Colonic mucosa (tissue), 4 donors: ENCODE data around the gene TRAPPC12. TPM values are rescaled to one million over a fixed set of nuclear protein-coding genes. Genes with fewer than 3 reads are reported as not detected.

Experiments used
- DNase-seq: peaks from one replicate; pipeline ENCODE4 v3.0.0-alpha.2; 2020
- H3K27ac ChIP-seq: fragments of 200-600 bp; one replicate; pipeline ENCODE4 v1.8.0; 2021
- H3K27me3 ChIP-seq: fragments of 200-600 bp; one replicate; pipeline ENCODE4 v1.8.0; 2021
- H3K36me3 ChIP-seq: fragments of 200-600 bp; one replicate; pipeline ENCODE4 v1.8.0; 2021
- H3K4me1 ChIP-seq: fragments of 200-600 bp; one replicate; pipeline ENCODE4 v1.8.0; 2021; ENCODE audit warnings: mild to moderate bottlenecking
- H3K4me3 ChIP-seq: fragments of 200-600 bp; one replicate; pipeline ENCODE4 v1.8.0; 2021
- H3K9ac ChIP-seq, 2 donors: one replicate each; pipeline ENCODE4 v1.7.0; 2013; ENCODE audit warnings: control low read depth in 2 of 2, low read depth in 2 of 2, low read length in 2 of 2
- H3K9me3 ChIP-seq: fragments of 200-600 bp; one replicate; pipeline ENCODE4 v1.8.0; 2021
- intact Hi-C: fragments of 100-400 bp; cut with DNase I; formaldehyde crosslinking; loops from one replicate; pipeline ENCODE4 v1.14.1; 2022
- total RNA-seq, 2 donors: library from RNA; stranded (reverse); fragmentation: NEBNext Ultra II Directional in 1 of 2; extraction: Animal tissue kit (Norgen Biotek cat#: 25700) in 1 of 2; gene quantifications; one replicate each; pipeline ENCODE4 v1.2.1, GENCODE V29; 2021
- TF ChIP-seq, protein P1 (sequence below): fragments of 200-600 bp; IDR thresholded peaks from one replicate; pipeline ENCODE4 v1.8.0; 2022; ENCODE audit warnings: antibody characterized with exemption, mild to moderate bottlenecking
- donor health status: healthy.
- donor health status: DM: no; HTN: no; CAD: no.
- donor health status: DM: no; HTN: no; CAD: no.

The TRAPPC12 gene
- total RNA-seq, 2 donors from 2014 or later: 59.1 to 91.5 TPM

DNA sequence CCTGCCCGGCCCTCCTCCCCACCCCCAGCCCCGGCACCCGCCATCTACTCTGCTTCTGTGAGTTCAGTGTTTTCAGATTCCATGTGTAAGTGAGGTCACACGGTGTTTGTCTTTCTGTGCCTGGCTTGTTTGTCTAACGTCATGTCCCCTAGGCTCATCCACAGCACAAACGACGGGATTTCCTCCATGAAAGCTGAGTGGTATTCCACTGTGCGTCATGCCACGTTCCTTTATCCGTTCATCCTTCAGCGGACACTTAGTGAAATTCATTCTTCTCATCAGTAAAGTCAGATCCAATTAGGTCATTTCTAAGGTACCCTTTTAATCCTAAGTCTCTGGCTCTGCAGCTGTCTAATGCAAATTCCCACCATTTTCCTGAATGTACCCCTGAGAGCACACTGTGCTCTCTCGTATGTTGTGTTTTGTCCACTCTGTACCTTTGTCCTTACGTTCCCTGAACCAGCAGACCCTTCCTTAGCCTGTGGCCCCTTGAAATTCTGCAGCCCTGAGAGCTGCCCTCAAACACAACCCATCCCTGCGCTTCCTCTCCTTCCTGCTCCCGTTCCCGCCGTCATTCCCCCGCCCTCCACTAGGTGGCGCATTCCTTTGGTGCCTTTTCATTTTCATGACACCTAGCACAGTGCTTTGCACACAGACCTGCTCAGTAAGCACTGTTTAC, 44.1 kb downstream of the TRAPPC12 start:
- peaks cover 5% of the 10 kb centered on the region for H3K36me3 ChIP-seq
- no peak overlapping the region for H3K27ac ChIP-seq
- no peak overlapping the region for H3K9ac ChIP-seq
- intact Hi-C loops: loop anchor here (5.0 to 10.0 kb wide), 2 partner anchors 39 to 231 kb away; partner anchors contain the start of gene ALLC
- H3K27me3 ChIP-seq: no peaks in the 10 kb centered on the region
- DNase-seq: peak; percentile 86
- H3K4me1 ChIP-seq: no peaks in the 10 kb centered on the region
- no peaks in the 10 kb centered on the region for H3K9me3 ChIP-seq
- no peak overlapping the region for H3K4me3 ChIP-seq
- TF ChIP-seq, protein P1, sequence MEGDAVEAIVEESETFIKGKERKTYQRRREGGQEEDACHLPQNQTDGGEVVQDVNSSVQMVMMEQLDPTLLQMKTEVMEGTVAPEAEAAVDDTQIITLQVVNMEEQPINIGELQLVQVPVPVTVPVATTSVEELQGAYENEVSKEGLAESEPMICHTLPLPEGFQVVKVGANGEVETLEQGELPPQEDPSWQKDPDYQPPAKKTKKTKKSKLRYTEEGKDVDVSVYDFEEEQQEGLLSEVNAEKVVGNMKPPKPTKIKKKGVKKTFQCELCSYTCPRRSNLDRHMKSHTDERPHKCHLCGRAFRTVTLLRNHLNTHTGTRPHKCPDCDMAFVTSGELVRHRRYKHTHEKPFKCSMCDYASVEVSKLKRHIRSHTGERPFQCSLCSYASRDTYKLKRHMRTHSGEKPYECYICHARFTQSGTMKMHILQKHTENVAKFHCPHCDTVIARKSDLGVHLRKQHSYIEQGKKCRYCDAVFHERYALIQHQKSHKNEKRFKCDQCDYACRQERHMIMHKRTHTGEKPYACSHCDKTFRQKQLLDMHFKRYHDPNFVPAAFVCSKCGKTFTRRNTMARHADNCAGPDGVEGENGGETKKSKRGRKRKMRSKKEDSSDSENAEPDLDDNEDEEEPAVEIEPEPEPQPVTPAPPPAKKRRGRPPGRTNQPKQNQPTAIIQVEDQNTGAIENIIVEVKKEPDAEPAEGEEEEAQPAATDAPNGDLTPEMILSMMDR: peak; percentile 99

DNA sequence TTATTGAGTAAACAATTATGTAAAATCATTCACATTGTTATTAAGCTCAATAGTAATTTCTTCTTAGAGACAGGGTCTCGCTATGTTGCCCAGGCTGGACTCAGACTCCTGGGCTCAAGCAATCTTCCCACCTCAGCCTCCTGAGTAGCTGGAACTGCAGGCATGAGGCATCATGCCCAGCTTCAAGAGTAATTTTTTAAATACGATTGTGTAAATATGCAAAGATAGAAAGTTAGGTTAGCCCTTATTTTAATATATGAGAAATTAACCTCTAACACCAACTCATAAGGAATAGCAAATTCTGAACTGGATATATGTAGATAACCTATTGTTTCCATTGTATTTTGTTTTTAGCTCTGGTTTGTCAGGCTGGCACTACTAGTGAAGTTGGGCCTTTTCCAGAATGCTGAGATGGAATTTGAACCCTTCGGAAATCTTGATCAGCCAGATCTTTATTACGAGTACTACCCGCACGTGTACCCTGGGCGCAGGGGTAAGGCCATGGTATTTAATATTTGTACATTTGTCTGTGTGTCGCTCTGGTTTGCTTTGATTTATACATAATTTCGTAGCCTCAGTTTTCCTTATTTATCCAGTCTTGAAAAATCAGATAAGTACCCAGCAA, 44.8 kb downstream of the TRAPPC12 start:
- intact Hi-C loops: loop anchor here (5.0 to 10.0 kb wide), 2 partner anchors 38 to 231 kb away; partner anchors contain the start of gene ALLC
- no peak overlapping the region for H3K27ac ChIP-seq
- no peak overlapping the region for H3K4me3 ChIP-seq

DNA sequence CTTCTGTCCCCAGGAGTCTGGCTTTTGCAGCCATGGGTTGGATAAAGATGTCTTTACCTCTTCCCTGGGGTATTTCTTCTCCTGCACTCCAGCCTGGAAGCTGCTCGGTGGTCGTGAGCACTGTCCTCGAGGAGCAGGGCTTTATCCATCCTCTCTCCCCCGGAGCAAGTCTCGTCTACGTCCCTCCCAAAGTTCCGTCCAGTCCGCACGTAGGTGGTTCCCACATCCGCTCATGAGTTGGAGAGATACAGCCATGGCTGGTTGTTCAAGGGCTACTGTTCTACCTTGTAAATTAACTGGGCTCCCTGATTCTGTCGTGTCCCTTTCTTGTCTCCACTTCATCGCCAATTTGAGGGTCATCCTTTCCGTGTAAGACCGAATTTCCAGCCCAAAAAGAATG, 47.1 kb downstream of the TRAPPC12 start:
- no peaks in the 10 kb centered on the region for H3K4me1 ChIP-seq
- no peaks in the 10 kb centered on the region for H3K9me3 ChIP-seq
- TF ChIP-seq, protein P1: no peak
- no peak overlapping the region for H3K9ac ChIP-seq
- no peak overlapping the region for H3K27ac ChIP-seq
- no peak for DNase-seq
- H3K4me3 ChIP-seq: no peak overlapping the region
- intact Hi-C loops: loop anchor here (10.0 kb wide), 1 partner anchor 228 kb away; the partner anchor contains the start of gene ALLC
- H3K27me3 ChIP-seq: no peaks in the 10 kb centered on the region
- H3K36me3 ChIP-seq: peaks cover 5% of the 10 kb centered on the region

More for the DNA sequence above, 44.8 kb downstream of the TRAPPC12 start:
- Histone ChIP-seq H3K27me3 (no peaks in the 10 kb centered on the region), H3K9me3 (no peaks in the 10 kb centered on the region), H3K9ac (no peak overlapping the region), H3K4me1 (no peaks in the 10 kb centered on the region), H3K36me3 (peaks cover 5% of the 10 kb centered on the region)
- TF ChIP-seq, protein P1: no peak
- DNase-seq: no peak

- H3K9ac ChIP-seq: no peak overlapping the region
- no peak for DNase-seq
- H3K9me3 ChIP-seq: no peaks in the 10 kb centered on the region
- TF ChIP-seq, protein P1: no peak
- peaks cover 5% of the 10 kb centered on the region for H3K36me3 ChIP-seq
- no peak overlapping the region for H3K27ac ChIP-seq
- intact Hi-C loops: loop anchor here (10.0 kb wide), 1 partner anchor 228 kb away; the partner anchor contains the start of gene ALLC
- no peaks in the 10 kb centered on the region for H3K4me1 ChIP-seq
- H3K27me3 ChIP-seq: no peaks in the 10 kb centered on the region
- H3K4me3 ChIP-seq: no peak overlapping the region
Observed at GRCh38 chr2:3427272-3427671, 47.8 kb downstream of the TRAPPC12 start.

GRCh38 chr2:3428577-3428976, 49.1 kb downstream of the TRAPPC12 start:
- H3K27me3 ChIP-seq: no peaks in the 10 kb centered on the region
- no peak for DNase-seq
- intact Hi-C loops: loop anchor here (10.0 kb wide), 1 partner anchor 226 kb away; the partner anchor contains the start of gene ALLC

More at GRCh38 chr2:3428577-3428976, 49.1 kb downstream of the TRAPPC12 start:
- Histone ChIP-seq H3K36me3 (peaks cover 4% of the 10 kb centered on the region), H3K9me3 (no peaks in the 10 kb centered on the region), H3K9ac (no peak overlapping the region), H3K27ac (no peak overlapping the region), H3K4me3 (no peak overlapping the region), H3K4me1 (no peaks in the 10 kb centered on the region)
- TF ChIP-seq, protein P1: no peak
